CD4-positive, alpha-beta T cell (primary cell): ENCODE data around the gene DEPDC5. TPM values are rescaled to one million over a fixed set of nuclear protein-coding genes. Genes with fewer than 3 reads are reported as not detected.

Source experiments
- ATAC-seq: fragments of 200-7000 bp; cut with Tn5 transposase; one replicate; pipeline ENCODE4 v1.10.0; 2022; ENCODE audit warnings: mild to moderate bottlenecking; ENCODE audit not compliant: poor library complexity
- CTCF ChIA-PET: fragments of 350-600 bp; sonication (Branson Sonifier 250); formaldehyde crosslinking; loops from one replicate; lab custom pipeline; 2021; ENCODE audit warnings: antibody characterized with exemption, inconsistent platforms; lab: Charles Lee
- POLR2A ChIA-PET: fragments of 350-600 bp; sonication (Branson Sonifier 250); formaldehyde crosslinking; loops from one replicate; lab custom pipeline; 2021; ENCODE audit warnings: antibody characterized with exemption, inconsistent platforms; lab: Charles Lee
- DNase-seq, 14 experiments: peaks; one replicate each; pipeline ENCODE4 v3.0.0-alpha.2; 2013 to 2020; ENCODE audit warnings: mixed read lengths in 2 of 14
- H3K27ac ChIP-seq, 2 donors: one replicate each; pipeline versions ENCODE4 v1.5.1 to v1.7.0; 2013; ENCODE audit warnings: low read length in 2 of 2, low read depth in 1 of 2, mild to moderate bottlenecking in 1 of 2
- H3K27me3 ChIP-seq, 2 experiments: 1 replicate in 1 of 2; 2 replicates in 1 of 2; pipeline versions ENCODE4 v1.6.1 to v1.7.0; 2013; ENCODE audit warnings: low read length in 2 of 2, control low read depth in 1 of 2, mild to moderate bottlenecking in 1 of 2, moderate library complexity in 1 of 2; ENCODE audit not compliant: insufficient read depth in 2 of 2, control insufficient read depth in 1 of 2
- H3K36me3 ChIP-seq: one replicate; pipeline ENCODE4 v1.6.1; 2013; ENCODE audit warnings: low read length, control low read depth; ENCODE audit not compliant: insufficient read depth
- H3K4me1 ChIP-seq: one replicate; pipeline ENCODE4 v1.6.1; 2013; ENCODE audit warnings: low read length, control low read depth; ENCODE audit not compliant: insufficient read depth
- H3K4me3 ChIP-seq: one replicate; pipeline ENCODE4 v1.5.1; 2013; ENCODE audit warnings: mild to moderate bottlenecking, low read length, moderate library complexity
- H3K9me3 ChIP-seq, 2 experiments: 1 replicate in 1 of 2; 2 replicates in 1 of 2; pipeline versions ENCODE4 v1.6.1 to v1.7.0; 2013; ENCODE audit warnings: low read length in 2 of 2, mild to moderate bottlenecking in 2 of 2, control low read depth in 1 of 2, moderate library complexity in 1 of 2; ENCODE audit not compliant: control insufficient read depth in 1 of 2, insufficient read depth in 1 of 2
- H3K27ac Mint-ChIP-seq: one replicate; pipeline ENCODE4 v1.8.0; 2020; ENCODE audit warnings: mixed read lengths
- H3K27me3 Mint-ChIP-seq: one replicate; pipeline ENCODE4 v1.8.0; 2021; ENCODE audit warnings: mixed read lengths
- H3K36me3 Mint-ChIP-seq: one replicate; pipeline ENCODE4 v1.8.0; 2021; ENCODE audit warnings: low read depth, mixed read lengths
- H3K4me1 Mint-ChIP-seq: one replicate; pipeline ENCODE4 v1.8.0; 2021; ENCODE audit warnings: low read depth, mixed read lengths
- H3K4me3 Mint-ChIP-seq: one replicate; pipeline ENCODE4 v1.8.0; 2020; ENCODE audit warnings: mild to moderate bottlenecking, mixed read lengths
- H3K9me3 Mint-ChIP-seq: one replicate; pipeline ENCODE4 v1.8.0; 2020; ENCODE audit warnings: mixed read lengths
- CTCF ChIP-seq: fragments of 200-600 bp; IDR thresholded peaks from one replicate; pipeline ENCODE4 v1.8.0; 2022; ENCODE audit warnings: antibody characterized with exemption, mild to moderate bottlenecking
- intact Hi-C, 2 experiments: fragments of 100-400 bp; cut with DNase I in 1 of 2; cut with micrococcal nuclease in 1 of 2; formaldehyde crosslinking; loops; one replicate each; pipeline versions ENCODE4 v1.15.1 to v1.9.0; 2023 to 2025; cut with DNase I, micrococcal nuclease
- total RNA-seq, 174 experiments: library from RNA in 2 of 174; stranded (reverse) in 2 of 174; gene quantifications; one replicate each; pipeline ENCODE4 v1.2.3 and lab custom pipeline; 2021 to 2026

The DEPDC5 gene
- total RNA-seq, 2 experiments from 2014 or later = 32.9 to 36.6 TPM

GRCh38 chr22:31883989-31884388 lies 130.2 kb downstream of the DEPDC5 start:
- intact Hi-C loops = no loop called here
- POLR2A ChIA-PET = no interaction called here
- no peak overlapping the region for H3K4me3 Mint-ChIP-seq

GRCh38 chr22:31891366-31892079 lies 137.7 kb downstream of the DEPDC5 start:
- H3K4me1 ChIP-seq = no peaks in the 10 kb centered on the region
- TF ChIP-seq CTCF = no peak
- ATAC-seq (no peak), DNase-seq (no peak)
- H3K9me3 ChIP-seq = no peaks in the 10 kb centered on the region
- Mint-ChIP-seq H3K36me3 (peaks cover 51% of the 10 kb centered on the region), H3K27me3 (no peaks in the 10 kb centered on the region), H3K27ac (no peak overlapping the region), H3K9me3 (no peaks in the 10 kb centered on the region), H3K4me1 (no peaks in the 10 kb centered on the region), H3K4me3 (no peak overlapping the region)
- intact Hi-C loops = no loop called here
- ChIA-PET CTCF (no interaction called here), POLR2A (no interaction called here)
- no peaks in the 10 kb centered on the region for H3K27me3 ChIP-seq
- H3K36me3 ChIP-seq = peaks cover 29% of the 10 kb centered on the region
- no peak overlapping the region for H3K27ac ChIP-seq
- no peak overlapping the region for H3K4me3 ChIP-seq

More at GRCh38 chr22:31883989-31884388, 130.2 kb downstream of the DEPDC5 start:
- Histone ChIP-seq H3K27me3 (no peaks in the 10 kb centered on the region), H3K9me3 (no peaks in the 10 kb centered on the region), H3K27ac (no peak overlapping the region), H3K36me3 (peaks cover 25% of the 10 kb centered on the region), H3K4me1 (no peaks in the 10 kb centered on the region), H3K4me3 (no peak overlapping the region)
- DNase-seq (no peak), ATAC-seq (no peak)
- TF ChIP-seq CTCF = no peak
- H3K27ac Mint-ChIP-seq = no peak overlapping the region
- H3K27me3 Mint-ChIP-seq = no peaks in the 10 kb centered on the region
- no peaks in the 10 kb centered on the region for H3K4me1 Mint-ChIP-seq
- peaks cover 76% of the 10 kb centered on the region for H3K36me3 Mint-ChIP-seq
- H3K9me3 Mint-ChIP-seq = no peaks in the 10 kb centered on the region
- CTCF ChIA-PET = no interaction called here

GRCh38 chr22:31892080-31892433 lies 138.2 kb downstream of the DEPDC5 start:
- DNase-seq (no peak), ATAC-seq (no peak)
- Mint-ChIP-seq H3K27ac (no peak overlapping the region), H3K27me3 (no peaks in the 10 kb centered on the region), H3K36me3 (peaks cover 53% of the 10 kb centered on the region), H3K4me3 (no peak overlapping the region), H3K9me3 (no peaks in the 10 kb centered on the region), H3K4me1 (no peaks in the 10 kb centered on the region)
- no peaks in the 10 kb centered on the region for H3K9me3 ChIP-seq
- H3K36me3 ChIP-seq = peaks cover 29% of the 10 kb centered on the region
- H3K27ac ChIP-seq = no peak overlapping the region
- TF ChIP-seq CTCF = no peak
- no peaks in the 10 kb centered on the region for H3K4me1 ChIP-seq
- H3K27me3 ChIP-seq = no peaks in the 10 kb centered on the region
- POLR2A ChIA-PET = no interaction called here
- no peak overlapping the region for H3K4me3 ChIP-seq
- CTCF ChIA-PET = no interaction called here
- intact Hi-C loops = no loop called here
